NCI-H1930 (cell line): ENCODE results near the gene ASB18.

Experiments
- DNase-seq, 2 experiments: peaks; one replicate each; lab custom pipeline; 2025; lab: John Stamatoyannopoulos, UW

Gene ASB18

DNA sequence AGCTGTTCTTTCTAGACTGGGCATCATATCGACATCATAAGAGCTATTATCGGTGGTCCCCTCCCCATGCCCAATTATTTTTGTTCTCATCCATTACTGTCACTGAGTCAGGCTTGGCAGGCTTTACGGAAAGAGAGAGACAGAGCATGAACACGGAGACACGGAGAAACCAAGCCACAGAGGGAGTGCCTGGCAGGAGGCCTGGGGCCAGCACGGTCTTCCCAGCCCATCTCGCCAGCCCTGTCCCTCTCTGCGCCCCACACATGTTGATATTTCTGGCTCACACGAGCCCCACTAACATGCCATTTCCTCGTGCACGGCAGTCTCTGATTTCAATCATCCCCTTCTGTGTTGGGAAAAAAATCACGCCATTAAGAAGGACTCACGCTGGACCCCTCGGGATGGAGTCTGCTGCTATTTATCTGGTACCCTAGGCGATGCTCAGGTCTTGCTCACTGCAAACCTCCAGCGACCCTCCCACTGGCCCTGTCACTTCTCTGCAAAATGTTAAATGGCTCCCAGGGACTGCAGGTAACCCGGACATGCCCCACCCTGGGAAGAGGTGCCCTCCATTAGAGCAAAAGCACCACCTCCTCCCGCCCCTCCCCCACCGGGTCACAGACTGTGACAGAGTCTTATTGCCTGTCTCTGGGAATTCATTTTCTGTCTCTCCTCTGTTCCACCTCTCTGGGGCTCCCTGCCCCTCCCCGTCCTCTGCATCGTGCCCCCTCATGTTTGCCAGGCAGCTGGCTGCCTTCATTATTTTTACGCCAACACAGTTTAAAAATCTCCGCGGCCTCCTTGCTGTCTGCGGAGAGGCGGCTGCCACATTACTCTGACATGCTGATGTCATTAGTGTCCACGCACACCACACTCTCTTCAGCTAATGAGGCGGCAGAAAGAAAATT, 55.9 kb downstream of the ASB18 start:
- no peak for DNase-seq

DNA sequence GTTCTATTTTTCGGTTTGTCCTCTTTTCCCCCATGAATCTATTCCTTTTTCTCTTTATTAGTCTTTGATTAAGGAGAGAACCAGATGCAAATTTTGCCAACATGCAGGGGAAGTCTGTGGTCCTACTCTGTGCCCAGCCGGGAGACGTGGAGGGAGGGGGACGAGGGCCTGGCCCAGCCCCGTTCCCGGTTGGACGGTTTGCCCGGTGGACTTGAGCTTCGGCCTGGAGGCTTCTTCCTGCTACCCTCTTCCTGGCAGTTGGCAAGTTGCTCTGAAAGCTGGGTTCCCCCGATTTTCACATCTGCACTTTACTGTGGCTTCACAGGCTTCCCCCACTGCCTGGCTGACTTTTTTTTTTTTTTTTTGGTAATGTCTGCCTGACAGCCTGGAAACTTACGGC, 56.7 kb downstream of the ASB18 start:
- DNase-seq, result no peak

DNA sequence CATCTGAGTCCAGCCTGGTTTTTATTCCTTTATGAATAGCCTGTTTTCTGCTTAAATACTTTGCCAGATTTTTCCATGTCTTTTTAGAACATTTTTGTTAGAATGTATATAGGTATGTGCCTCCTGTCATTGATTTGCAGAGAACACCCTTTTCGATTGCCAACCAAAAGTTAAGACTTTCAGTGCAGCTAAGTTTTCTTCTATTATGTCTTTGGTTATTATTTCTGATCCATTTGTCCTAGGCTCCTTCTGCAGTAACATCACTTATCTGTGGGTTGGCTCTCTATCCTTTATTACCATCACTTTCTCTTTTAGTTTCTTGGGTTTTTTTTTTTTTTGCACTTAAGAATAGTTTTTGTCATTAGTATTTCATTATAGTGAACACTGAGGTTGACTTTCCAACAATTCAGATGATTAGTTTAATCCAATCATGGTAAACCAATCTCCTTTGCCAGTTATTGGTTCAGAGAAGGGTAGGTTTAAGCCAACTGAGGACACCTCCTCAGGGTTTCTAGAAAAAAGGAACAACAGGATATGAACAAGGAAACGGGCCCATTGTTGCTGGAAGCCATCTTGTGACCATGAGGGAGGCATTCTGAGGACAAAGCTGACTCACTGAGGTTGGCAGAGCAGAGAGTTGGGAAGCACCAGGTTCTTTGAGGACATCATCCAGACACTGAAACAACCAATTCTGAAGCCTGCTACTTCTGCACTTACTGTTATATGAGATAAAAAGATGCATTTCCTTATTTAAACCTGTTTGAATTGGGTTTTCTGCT, 58.1 kb downstream of the ASB18 start:
- DNase-seq, result no peak

DNA sequence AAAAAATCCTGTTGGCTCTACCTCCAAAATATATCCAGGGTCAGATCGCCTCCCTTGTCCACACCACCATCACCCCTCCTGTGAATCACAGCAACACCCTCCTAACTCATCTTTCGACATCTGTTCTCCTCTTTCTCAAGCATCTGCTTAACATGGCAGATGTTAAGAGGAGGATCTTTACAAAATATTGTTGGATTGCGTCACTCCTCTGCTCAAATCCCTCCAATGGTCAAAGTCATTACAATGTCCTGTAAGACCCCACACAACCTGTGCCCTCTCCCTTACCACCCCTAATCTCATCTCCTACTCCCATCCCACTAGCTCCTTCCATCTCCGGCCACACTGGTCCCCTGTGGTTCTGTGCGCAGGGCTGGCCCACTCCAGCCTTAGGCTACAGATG, 59.3 kb downstream of the ASB18 start:
- no peak for DNase-seq

GRCh38 chr2:236200378-236200777, 63.8 kb downstream of the ASB18 start:
- no peak for DNase-seq

DNA sequence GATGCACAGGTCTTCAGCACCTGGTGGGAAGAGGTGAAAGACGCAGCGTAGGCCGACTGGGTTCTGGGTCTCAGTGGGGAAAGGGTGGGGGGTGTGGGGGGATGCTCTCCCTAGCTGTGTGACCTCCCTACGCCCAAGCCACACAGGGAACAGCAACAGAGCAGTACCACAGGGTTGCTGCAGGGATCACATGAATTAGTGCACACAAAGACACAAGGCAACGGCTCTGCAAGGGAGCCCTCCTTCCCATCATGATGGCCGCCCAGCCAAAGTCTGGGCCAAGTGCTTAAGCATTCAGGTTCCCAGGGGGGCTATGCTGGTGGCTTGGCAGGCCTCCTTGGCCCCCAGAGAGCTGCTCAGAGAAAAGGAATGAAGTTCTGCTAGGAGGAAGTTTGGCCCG, 67.8 kb downstream of the ASB18 start:
- no peak for DNase-seq

GRCh38 chr2:236195726-236196125, 68.5 kb downstream of the ASB18 start:
- DNase-seq, result no peak

GRCh38 chr2:236194786-236195185, 69.4 kb downstream of the ASB18 start:
- no peak for DNase-seq

DNA sequence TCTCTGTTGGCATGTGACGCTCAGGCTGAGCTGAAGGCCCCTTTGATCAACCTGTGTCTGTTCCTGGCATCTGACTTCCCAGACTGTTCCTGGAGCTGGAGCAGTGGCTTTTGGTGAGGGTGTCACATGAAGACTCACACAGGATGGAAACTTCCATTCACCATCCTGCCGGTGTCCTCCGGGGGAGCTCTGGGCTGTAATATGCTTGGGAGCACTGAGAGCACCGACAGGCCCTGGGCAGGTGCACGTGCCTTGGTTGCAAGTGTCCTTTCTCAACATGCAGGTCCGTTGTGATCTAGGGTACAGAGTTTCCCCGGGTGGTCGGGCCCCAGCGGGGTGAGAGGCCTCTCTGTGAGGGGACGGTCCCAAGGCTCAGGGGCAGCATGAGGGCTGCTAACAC, 71.2 kb downstream of the ASB18 start:
- DNase-seq, result no peak

DNA sequence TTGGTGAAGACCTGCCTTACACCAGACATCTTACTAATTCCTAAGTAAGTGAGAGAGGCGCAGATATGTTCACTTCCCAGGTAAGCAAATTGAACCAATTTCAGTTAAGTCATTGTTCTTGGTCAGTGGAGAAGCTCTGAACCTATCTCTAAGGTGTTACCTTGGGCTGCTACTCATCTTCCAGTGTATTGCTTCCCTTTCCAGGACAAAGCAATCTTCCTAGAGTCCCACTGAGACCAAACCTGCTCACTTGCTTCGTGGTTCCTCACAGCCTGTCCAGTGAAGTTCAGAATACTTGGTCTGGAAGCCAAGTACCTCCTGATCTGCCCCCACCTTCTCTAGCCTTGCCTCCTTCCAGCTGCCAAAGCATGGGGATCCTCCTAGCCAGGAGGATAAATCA, 73.5 kb downstream of the ASB18 start:
- DNase-seq, result no peak

- DNase-seq, result no peak
Measured at GRCh38 chr2:236184701-236185100, 79.5 kb downstream of the ASB18 start.

DNA sequence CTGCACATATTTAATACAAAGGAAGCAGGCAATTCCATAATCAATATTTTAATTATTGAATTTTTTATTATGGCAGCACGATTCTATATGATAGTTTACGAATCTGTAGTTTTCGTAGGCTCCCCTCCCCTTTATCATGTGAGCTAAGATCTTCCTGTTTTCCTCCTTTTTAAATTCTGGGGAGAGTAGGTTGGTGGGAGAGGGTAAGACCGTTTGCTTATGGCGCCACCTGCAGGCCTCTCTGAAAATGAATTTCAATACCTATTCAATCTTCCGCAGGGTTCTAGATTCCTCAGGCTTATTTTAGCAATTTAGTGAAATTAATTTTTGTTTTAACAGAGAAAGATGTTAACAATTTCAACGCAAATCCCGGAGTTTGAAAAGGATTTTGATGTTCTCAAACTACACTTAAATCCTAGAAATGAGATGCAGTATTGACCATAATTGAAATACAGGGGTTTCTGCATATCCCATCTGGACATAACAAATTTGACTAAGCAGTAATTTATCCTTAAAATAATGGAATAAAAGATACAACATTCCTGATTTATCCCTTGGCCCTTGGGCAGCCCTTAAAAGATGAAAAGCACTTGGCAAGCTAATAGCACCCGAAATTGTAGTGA, 83.3 kb downstream of the ASB18 start:
- DNase-seq, result peak; percentile 37 to 52

GRCh38 chr2:236180076-236180816, 84.0 kb downstream of the ASB18 start:
- DNase-seq, result no peak

- DNase-seq, result no peak
Measured at GRCh38 chr2:236179236-236180075, 84.8 kb downstream of the ASB18 start.

- no peak for DNase-seq
Measured at GRCh38 chr2:236178890-236179235, 85.3 kb downstream of the ASB18 start.

- peak; percentile 92 to 93 for DNase-seq
Measured at GRCh38 chr2:236177967-236178889, 86.0 kb downstream of the ASB18 start.

- peak; percentile 73 to 77 for DNase-seq
Measured at GRCh38 chr2:236177604-236177966, 86.6 kb downstream of the ASB18 start.

DNA sequence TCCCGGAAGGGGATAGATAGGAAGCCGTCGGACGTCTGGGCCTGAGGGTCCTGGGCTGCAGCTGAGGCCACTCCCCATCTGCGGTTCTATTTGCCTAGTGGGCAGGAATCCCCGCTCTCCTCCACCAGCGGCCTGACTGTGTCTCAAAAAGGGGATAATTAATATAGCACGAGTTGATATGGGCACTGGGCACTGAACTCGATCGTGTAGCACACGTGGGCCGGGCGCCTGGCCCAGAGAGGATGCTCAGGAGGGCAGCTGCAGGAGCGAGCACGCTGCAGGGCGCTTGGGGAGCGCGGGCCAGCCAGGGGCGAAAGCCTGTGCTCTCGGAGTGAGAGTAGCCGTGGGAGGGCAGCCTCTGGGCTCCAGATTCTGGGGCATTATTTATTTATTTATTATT, 87.3 kb downstream of the ASB18 start:
- DNase-seq, result no peak

DNA sequence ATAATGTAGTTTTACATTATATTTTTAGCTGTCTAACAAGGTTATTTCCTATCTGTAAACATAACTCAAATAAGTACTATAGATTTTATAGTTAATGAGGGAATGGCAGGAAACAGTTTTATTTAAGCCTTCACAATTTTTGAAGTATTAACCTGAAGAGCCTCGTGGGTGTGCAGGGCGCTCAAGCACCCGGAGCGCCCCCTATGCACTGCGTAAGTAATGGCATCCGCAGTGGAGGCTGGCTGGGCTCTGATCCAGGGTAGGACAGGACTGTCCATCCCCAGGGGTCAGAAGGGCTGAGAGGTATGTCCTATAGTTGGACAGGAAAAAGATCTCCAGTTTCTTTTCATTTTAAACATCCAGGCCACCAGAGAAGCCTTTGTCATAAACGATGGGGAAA, 87.8 kb downstream of the ASB18 start:
- DNase-seq, result no peak

- DNase-seq, result no peak
Measured at GRCh38 chr2:236175548-236176150, 88.6 kb downstream of the ASB18 start.
